NCI-H82 (cell line): ENCODE results near the gene PER2.
A peak's percentile ranks its signal among the peaks of the same experiment; 100 is the strongest.

Experiments used
- DNase-seq: peaks from one replicate; lab custom pipeline; 2025; lab: John Stamatoyannopoulos, UW

Gene PER2

GRCh38 chr2:238230699-238231098 is 57.7 kb downstream of the PER2 start:
- DNase-seq: no peak

- DNase-seq: no peak
Measured at GRCh38 chr2:238228700-238229099, 59.7 kb downstream of the PER2 start.

- DNase-seq: no peak
Measured at GRCh38 chr2:238227587-238228032, 60.8 kb downstream of the PER2 start.

GRCh38 chr2:238226698-238227586 is 61.5 kb downstream of the PER2 start:
- no peak for DNase-seq

- no peak for DNase-seq
Measured at GRCh38 chr2:238225911-238226697, 62.3 kb downstream of the PER2 start.

- DNase-seq: no peak
Measured at GRCh38 chr2:238225121-238225520, 63.3 kb downstream of the PER2 start.

- no peak for DNase-seq
Measured at GRCh38 chr2:238224356-238225035, 63.9 kb downstream of the PER2 start.

- no peak for DNase-seq
Measured at GRCh38 chr2:238220892-238221521, 67.4 kb downstream of the PER2 start.

GRCh38 chr2:238220274-238220891 is 68.0 kb downstream of the PER2 start:
- DNase-seq: no peak

- peak; percentile 85 for DNase-seq
Measured at GRCh38 chr2:238216651-238217184, 71.7 kb downstream of the PER2 start.

GRCh38 chr2:238207006-238207405 is 81.4 kb downstream of the PER2 start:
- no peak for DNase-seq

- no peak for DNase-seq
Measured at GRCh38 chr2:238203973-238204683, 84.3 kb downstream of the PER2 start.

GRCh38 chr2:238203094-238203972 is 85.1 kb downstream of the PER2 start, which contains the start of gene ILKAP:
Gene ILKAP, minus strand, starts transcription at chr2:238203695. Its CDS starts 142 bp downstream, at chr2:238203553.
- peak; percentile 91 for DNase-seq

- DNase-seq: peak; percentile 66
Measured at GRCh38 chr2:238202326-238203093, 85.9 kb downstream of the PER2 start.
